Measurements from ENCODE around the gene OPCML. TPM values are rescaled to one million over a fixed set of nuclear protein-coding genes. Genes with fewer than 3 reads are reported as not detected.

OPCML gene
- total RNA-seq, 1 experiment from 2014 or later, result 0.94 TPM

DNA sequence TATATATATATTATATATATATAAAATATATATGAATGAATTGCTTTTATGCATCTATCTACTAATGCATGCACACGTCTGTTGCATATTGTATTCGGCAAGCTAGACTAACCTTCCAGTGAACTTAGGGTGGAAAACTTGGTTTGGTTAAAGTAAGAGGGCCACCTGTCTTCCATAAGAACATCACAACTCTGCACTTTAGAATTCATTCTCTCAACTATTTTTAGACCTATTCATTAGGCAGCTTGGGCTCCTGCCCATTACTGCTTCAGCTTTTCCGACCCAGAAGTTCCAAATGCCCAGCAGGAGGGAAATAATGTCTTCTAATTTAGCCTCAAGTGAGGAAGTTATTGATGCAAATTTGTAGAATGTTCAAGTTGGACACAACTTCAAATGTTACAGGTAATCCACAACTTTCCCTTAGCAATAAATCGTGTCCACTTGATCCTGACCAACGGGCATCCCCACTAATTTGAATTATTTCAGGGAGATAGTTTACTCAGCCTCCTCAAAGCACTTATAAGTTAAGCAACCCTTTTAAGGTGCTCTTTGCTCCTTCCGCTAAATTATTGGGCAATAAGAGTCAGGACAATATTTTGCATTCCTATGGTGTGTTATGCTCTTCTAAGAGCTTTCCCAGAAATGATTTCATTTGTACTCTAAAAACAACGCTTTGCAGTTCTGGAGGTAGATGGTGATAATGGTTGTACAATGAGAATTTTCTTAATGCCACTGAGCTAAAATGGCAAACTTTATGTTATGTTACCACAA is 132.3 kb downstream of the OPCML start:
- H3K4me1 ChIP-seq (ENCODE audit: insufficient read depth, low read length), result no peaks in the 10 kb centered on the region
- no peak overlapping the region for H2AK5ac ChIP-seq (ENCODE audit: insufficient read length, low read length)
- Mint-ChIP-seq H3K36me3 (ENCODE audit: insufficient read depth in 1 of 3, low read depth in 3 of 3) (peaks cover 0 to 6% (median 1%) of the 10 kb centered on the region in 3 experiments; a peak in 1 of 7 replicates), H3K9me3 (no peaks in the 10 kb centered on the region), H3K4me1 (peaks cover 0 to 5% of the 10 kb centered on the region in 2 experiments; a peak in 2 of 4 replicates), H3K27ac (no peak overlapping the region), H3K27me3 (ENCODE audit: low read depth) (no peaks in the 10 kb centered on the region), H3K4me3 (no peak overlapping the region)
- no peak overlapping the region for H3K4me2 ChIP-seq (ENCODE audit: insufficient read depth, insufficient read length, low read length)
- no peak for DNase-seq
- no peak overlapping the region for H3K56ac ChIP-seq (ENCODE audit: insufficient read length, low read depth, low read length)
- H4K5ac ChIP-seq (ENCODE audit: insufficient read length, low read depth, low read length), result no peak overlapping the region
- no peaks in the 10 kb centered on the region for H3K79me2 ChIP-seq (ENCODE audit: insufficient read depth, low read length)
- no peaks in the 10 kb centered on the region for H4K20me1 ChIP-seq (ENCODE audit: control insufficient read depth, insufficient read depth, insufficient read length)
- no peak overlapping the region for H2BK15ac ChIP-seq (ENCODE audit: low read depth, low read length)
- H3K4ac ChIP-seq (ENCODE audit: low read depth, low read length), result no peak overlapping the region
- no peak overlapping the region for H2AFZ ChIP-seq (ENCODE audit: low read length)
- H3K23me2 ChIP-seq (ENCODE audit: insufficient read length, low read depth, low read length, poor library complexity, severe bottlenecking), result no peaks in the 10 kb centered on the region
- H3K23ac ChIP-seq (ENCODE audit: insufficient read length, low read depth, low read length), result no peak overlapping the region
- H2BK20ac ChIP-seq (ENCODE audit: low read depth, low read length, poor library complexity, severe bottlenecking), result no peak overlapping the region
- no peak overlapping the region for H4K91ac ChIP-seq (ENCODE audit: insufficient read length, low read depth, low read length)
- no peak overlapping the region for H2BK5ac ChIP-seq (ENCODE audit: insufficient read length, low read length)
- no peak overlapping the region for H3K27ac ChIP-seq (ENCODE audit: insufficient read length, low read depth, low read length)
- H3K9me3 ChIP-seq (ENCODE audit: control insufficient read depth, low read depth, low read length), result no peaks in the 10 kb centered on the region
- no peak overlapping the region for H3K18ac ChIP-seq (ENCODE audit: insufficient read length, low read depth, low read length)
- H3T11ph ChIP-seq (ENCODE audit: low read length), result no peak overlapping the region
- WGBS (ENCODE audit: extremely low coverage, insufficient read length, low lambda C conversion rate), result no CpG with 5 or more reads among the region's 7 CpGs
- no peak overlapping the region for H3K9ac ChIP-seq (ENCODE audit: extremely low read depth, insufficient read length, low read length)
- no peak overlapping the region for H2BK12ac ChIP-seq (ENCODE audit: insufficient read length, low read depth, low read length)
- H3K27me3 ChIP-seq (ENCODE audit: insufficient read depth, low read length), result no peaks in the 10 kb centered on the region
- no peak overlapping the region for H2BK120ac ChIP-seq (ENCODE audit: low read depth, low read length, poor library complexity, severe bottlenecking)
- no peak overlapping the region for H4K8ac ChIP-seq (replicated peaks; ENCODE audit: insufficient read length, low read depth, low read length)
- no peak overlapping the region for H3K14ac ChIP-seq (ENCODE audit: insufficient read depth, low read length)
- no peaks in the 10 kb centered on the region for H3K79me1 ChIP-seq (ENCODE audit: insufficient read depth, low read depth, low read length, poor library complexity, severe bottlenecking)
- TF ChIP-seq, protein P1, sequence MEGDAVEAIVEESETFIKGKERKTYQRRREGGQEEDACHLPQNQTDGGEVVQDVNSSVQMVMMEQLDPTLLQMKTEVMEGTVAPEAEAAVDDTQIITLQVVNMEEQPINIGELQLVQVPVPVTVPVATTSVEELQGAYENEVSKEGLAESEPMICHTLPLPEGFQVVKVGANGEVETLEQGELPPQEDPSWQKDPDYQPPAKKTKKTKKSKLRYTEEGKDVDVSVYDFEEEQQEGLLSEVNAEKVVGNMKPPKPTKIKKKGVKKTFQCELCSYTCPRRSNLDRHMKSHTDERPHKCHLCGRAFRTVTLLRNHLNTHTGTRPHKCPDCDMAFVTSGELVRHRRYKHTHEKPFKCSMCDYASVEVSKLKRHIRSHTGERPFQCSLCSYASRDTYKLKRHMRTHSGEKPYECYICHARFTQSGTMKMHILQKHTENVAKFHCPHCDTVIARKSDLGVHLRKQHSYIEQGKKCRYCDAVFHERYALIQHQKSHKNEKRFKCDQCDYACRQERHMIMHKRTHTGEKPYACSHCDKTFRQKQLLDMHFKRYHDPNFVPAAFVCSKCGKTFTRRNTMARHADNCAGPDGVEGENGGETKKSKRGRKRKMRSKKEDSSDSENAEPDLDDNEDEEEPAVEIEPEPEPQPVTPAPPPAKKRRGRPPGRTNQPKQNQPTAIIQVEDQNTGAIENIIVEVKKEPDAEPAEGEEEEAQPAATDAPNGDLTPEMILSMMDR (conservative IDR thresholded peaks at IDR 0.05), result no peak

Measured in H9 (cell line).